IMR-90 (cell line): Measurements from ENCODE around the gene SMIM5.

Experiments
- CTCF ChIP-seq: conservative IDR thresholded peaks from 2 replicates; pipeline ENCODE4 v1.5.1; 2012; ENCODE audit warnings: mild to moderate bottlenecking, low read depth, low read length, improper control_type of control experiment
- MXI1 ChIP-seq: IDR thresholded peaks from 2 replicates; pipeline ENCODE4 v1.6.1; 2012; ENCODE audit warnings: low read depth, mild to moderate bottlenecking, low read length, moderate library complexity, borderline replicate concordance
- POLR2A ChIP-seq: IDR thresholded peaks from 2 replicates; pipeline ENCODE4 v1.6.1; 2012; ENCODE audit warnings: mild to moderate bottlenecking, low read depth, low read length

- TF ChIP-seq CTCF (no peak), POLR2A (no peak), MXI1 (no peak)
These were observed 13.8 kb downstream of the SMIM5 start for GRCh38 chr17:75647061-75647460.
